B cell (primary cell): Measurements from ENCODE around the gene BSG. TPM values are rescaled to one million over a fixed set of nuclear protein-coding genes. Genes with fewer than 3 reads are reported as not detected.

ENCODE experiments used
- ATAC-seq: fragments of 200-7000 bp; cut with Tn5 transposase; one replicate; pipeline ENCODE4 v1.10.0; 2021; ENCODE audit warnings: low read depth, mild to moderate bottlenecking, moderate number of reproducible peaks, moderate library complexity
- CTCF ChIA-PET: fragments of 350-600 bp; sonication (Branson Sonifier 250); formaldehyde crosslinking; loops from one replicate; lab custom pipeline; 2021; ENCODE audit warnings: antibody characterized with exemption, inconsistent platforms; lab: Charles Lee
- POLR2A ChIA-PET: fragments of 350-600 bp; sonication (Branson Sonifier 250); formaldehyde crosslinking; loops from one replicate; lab custom pipeline; 2021; ENCODE audit warnings: antibody characterized with exemption; lab: Charles Lee
- DNase-seq: peaks from one replicate; pipeline ENCODE4 v3.0.0; 2013
- H2AFZ ChIP-seq: 2 replicates; pipeline ENCODE4 v1.6.1; 2012; ENCODE audit warnings: mild to moderate bottlenecking, low read depth, low read length; ENCODE audit not compliant: insufficient read depth, poor library complexity, severe bottlenecking
- H3K27ac ChIP-seq, 2 donors: 1 replicate in 1 of 2; 2 replicates in 1 of 2; pipeline ENCODE4 v1.5.1; 2012 to 2013; ENCODE audit warnings: low read length in 2 of 2, mild to moderate bottlenecking in 2 of 2, moderate library complexity in 1 of 2
- H3K27me3 ChIP-seq, 4 experiments: fragments of 200-600 bp in 1 of 4; sonication (generic) in 1 of 4; replicated peaks in 1 of 4; 1 replicate in 2 of 4; 2 replicates in 2 of 4; pipeline versions ENCODE4 v1.6.1 to v1.7.0; 2013 to 2016; ENCODE audit warnings: low read length in 3 of 4, mild to moderate bottlenecking in 2 of 4, mixed read lengths in 1 of 4, moderate library complexity in 1 of 4; ENCODE audit not compliant: insufficient read depth in 4 of 4, control insufficient read depth in 3 of 4; ENCODE audit errors: control extremely low read depth in 1 of 4
- H3K36me3 ChIP-seq, 2 experiments: replicated peaks in 1 of 2; 1 replicate in 1 of 2; 2 replicates in 1 of 2; pipeline versions ENCODE4 v1.6.1 to v1.7.1; 2013; ENCODE audit warnings: low read length in 1 of 2; ENCODE audit not compliant: insufficient read depth in 2 of 2, control insufficient read depth in 1 of 2; ENCODE audit errors: control extremely low read depth in 1 of 2, extremely low read depth in 1 of 2
- H3K4me1 ChIP-seq, 2 donors: fragments of 200-600 bp in 1 of 2; sonication (generic) in 1 of 2; 1 replicate in 1 of 2; 2 replicates in 1 of 2; pipeline versions ENCODE4 v1.5.1 to v1.6.1; 2013 to 2017; ENCODE audit warnings: low read length in 2 of 2; ENCODE audit not compliant: control insufficient read depth in 2 of 2, insufficient read depth in 2 of 2
- H3K4me2 ChIP-seq: replicated peaks from 2 replicates; pipeline ENCODE3; 2012; ENCODE audit warnings: mild to moderate bottlenecking, low read depth, low read length; ENCODE audit not compliant: poor library complexity, severe bottlenecking
- H3K4me3 ChIP-seq, 5 experiments: fragments of 200-600 bp in 1 of 5; sonication (generic) in 1 of 5; 1 replicate in 3 of 5; 2 replicates in 2 of 5; pipeline versions ENCODE4 v1.5.1 to v1.7.0; 2011 to 2016; ENCODE audit warnings: low read length in 4 of 5, mild to moderate bottlenecking in 4 of 5, low read depth in 2 of 5, control low read depth in 1 of 5, moderate library complexity in 1 of 5; ENCODE audit not compliant: insufficient read depth in 1 of 5; ENCODE audit errors: control extremely low read depth in 1 of 5, extremely low read depth in 1 of 5
- H3K79me2 ChIP-seq: fragments of 200-600 bp; sonication (generic); one replicate; pipeline ENCODE4 v1.6.0; 2016; ENCODE audit warnings: low read length; ENCODE audit not compliant: control insufficient read depth, insufficient read depth
- H3K9ac ChIP-seq: fragments of 200-600 bp; sonication (generic); 2 replicates; pipeline ENCODE4 v1.6.1; 2017; ENCODE audit warnings: mild to moderate bottlenecking, low read length, moderate library complexity
- H3K9me3 ChIP-seq, 3 donors: one replicate each; pipeline versions ENCODE4 v1.6.1 to v1.7.1; 2013; ENCODE audit warnings: low read length in 2 of 3; ENCODE audit not compliant: control insufficient read depth in 2 of 3, insufficient read depth in 1 of 3; ENCODE audit errors: control extremely low read depth in 1 of 3
- H4K20me1 ChIP-seq: 2 replicates; pipeline ENCODE4 v1.6.0; 2012; ENCODE audit warnings: mild to moderate bottlenecking, low read length; ENCODE audit not compliant: insufficient read depth, control insufficient read depth, poor library complexity, severe bottlenecking
- H3K27ac Mint-ChIP-seq: one replicate; pipeline ENCODE4 v1.8.0; 2021; ENCODE audit warnings: mixed read lengths
- H3K27me3 Mint-ChIP-seq: one replicate; pipeline ENCODE4 v1.8.0; 2021; ENCODE audit warnings: mixed read lengths
- H3K4me1 Mint-ChIP-seq: one replicate; pipeline ENCODE4 v1.8.0; 2021; ENCODE audit warnings: mixed read lengths
- H3K4me3 Mint-ChIP-seq: one replicate; pipeline ENCODE4 v1.8.0; 2021; ENCODE audit warnings: mixed read lengths
- H3K9me3 Mint-ChIP-seq: one replicate; pipeline ENCODE4 v1.8.0; 2022; ENCODE audit warnings: mixed read lengths; ENCODE audit not compliant: insufficient read depth
- EZH2 ChIP-seq: IDR thresholded peaks from 2 replicates; pipeline ENCODE4 v1.6.1; 2012; ENCODE audit warnings: borderline replicate concordance, low read depth, mild to moderate bottlenecking, moderate library complexity, low read length; ENCODE audit not compliant: insufficient read depth, poor library complexity, severe bottlenecking
- WGBS: methylation state at CpG from one replicate; pipeline ENCODE4 v1.1.5; 2013; ENCODE audit warnings: missing lambda C conversion rate; ENCODE audit not compliant: insufficient coverage; 5-methylcytosine and 5-hydroxymethylcytosine counted together
- intact Hi-C: fragments of 100-400 bp; cut with micrococcal nuclease; formaldehyde crosslinking; loops from one replicate; pipeline ENCODE4 v1.10.0; 2022
- polyA plus RNA-seq: library from polyadenylated mRNA; depleted of rRNA; stranded (reverse); fragments of >200 nt; gene quantifications from 2 replicates; pipeline ENCODE4 v1.2.3, GENCODE V29; 2012
- total RNA-seq, 2 donors: library from RNA; stranded (reverse); fragments of 120-200 nt in 1 of 2; gene quantifications; 1 replicate in 1 of 2; 2 replicates in 1 of 2; pipeline versions ENCODE4 v1.2.3 to v1.2.4, GENCODE V29; 2013 to 2022
- TF ChIP-seq, protein P1 (sequence below): fragments of 200-600 bp; IDR thresholded peaks from one replicate; pipeline ENCODE4 v1.8.0; 2022; ENCODE audit warnings: antibody characterized with exemption, mild to moderate bottlenecking

The BSG gene
- total and polyA plus RNA-seq, 2 donors (not counting 1 experiment from before 2014, with no cell fraction given): 82.1 to 131 TPM

DNA sequence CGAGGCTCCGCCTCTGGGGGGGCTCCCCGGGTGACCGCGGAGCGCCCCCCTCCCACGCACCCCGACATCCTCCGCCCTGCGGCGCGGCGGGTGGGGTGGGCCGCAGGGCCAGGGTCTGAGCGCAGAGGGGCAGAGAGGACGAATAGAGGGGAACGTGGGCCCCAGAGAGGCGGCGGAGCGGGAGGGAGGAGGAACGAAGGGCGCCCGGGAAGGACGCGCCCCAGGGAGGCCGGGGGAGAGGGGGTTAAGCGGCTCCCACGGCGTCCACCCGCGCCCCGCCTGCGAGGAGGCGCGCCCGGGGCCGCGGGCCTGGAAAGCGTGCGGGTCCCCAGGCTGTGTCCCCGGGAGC is 18.3 kb downstream of the BSG start:
- peaks cover 21% of the 10 kb centered on the region for H3K27me3 Mint-ChIP-seq
- ChIA-PET POLR2A (no interaction called here), CTCF (no interaction called here)
- WGBS: 17% methylated on average over 34 of the region's 41 CpGs
- Histone ChIP-seq H3K27ac (no peak overlapping the region), H4K20me1 (no peaks in the 10 kb centered on the region), H3K4me2 (peak overlapping the region; percentile 66), H3K4me3 (no peak overlapping the region), H2AFZ (no peak overlapping the region), H3K36me3 (no peaks in the 10 kb centered on the region), H3K9ac (no peak overlapping the region), H3K27me3 (peaks cover 0 to 50% (median 21%) of the 10 kb centered on the region in 4 experiments), H3K79me2 (no peaks in the 10 kb centered on the region), H3K9me3 (peaks cover 0 to 14% (median 0%) of the 10 kb centered on the region in 3 donors), H3K4me1 (peaks cover 17% of the 10 kb centered on the region in 2 donors)
- H3K9me3 Mint-ChIP-seq: no peaks in the 10 kb centered on the region
- peaks cover 15% of the 10 kb centered on the region for H3K4me1 Mint-ChIP-seq
- DNase-seq (no peak), ATAC-seq (no peak)
- intact Hi-C loops: no loop called here
- no peak overlapping the region for H3K27ac Mint-ChIP-seq
- no peak for TF ChIP-seq EZH2
- TF ChIP-seq, protein P1, sequence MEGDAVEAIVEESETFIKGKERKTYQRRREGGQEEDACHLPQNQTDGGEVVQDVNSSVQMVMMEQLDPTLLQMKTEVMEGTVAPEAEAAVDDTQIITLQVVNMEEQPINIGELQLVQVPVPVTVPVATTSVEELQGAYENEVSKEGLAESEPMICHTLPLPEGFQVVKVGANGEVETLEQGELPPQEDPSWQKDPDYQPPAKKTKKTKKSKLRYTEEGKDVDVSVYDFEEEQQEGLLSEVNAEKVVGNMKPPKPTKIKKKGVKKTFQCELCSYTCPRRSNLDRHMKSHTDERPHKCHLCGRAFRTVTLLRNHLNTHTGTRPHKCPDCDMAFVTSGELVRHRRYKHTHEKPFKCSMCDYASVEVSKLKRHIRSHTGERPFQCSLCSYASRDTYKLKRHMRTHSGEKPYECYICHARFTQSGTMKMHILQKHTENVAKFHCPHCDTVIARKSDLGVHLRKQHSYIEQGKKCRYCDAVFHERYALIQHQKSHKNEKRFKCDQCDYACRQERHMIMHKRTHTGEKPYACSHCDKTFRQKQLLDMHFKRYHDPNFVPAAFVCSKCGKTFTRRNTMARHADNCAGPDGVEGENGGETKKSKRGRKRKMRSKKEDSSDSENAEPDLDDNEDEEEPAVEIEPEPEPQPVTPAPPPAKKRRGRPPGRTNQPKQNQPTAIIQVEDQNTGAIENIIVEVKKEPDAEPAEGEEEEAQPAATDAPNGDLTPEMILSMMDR: no peak
- no peak overlapping the region for H3K4me3 Mint-ChIP-seq

DNA sequence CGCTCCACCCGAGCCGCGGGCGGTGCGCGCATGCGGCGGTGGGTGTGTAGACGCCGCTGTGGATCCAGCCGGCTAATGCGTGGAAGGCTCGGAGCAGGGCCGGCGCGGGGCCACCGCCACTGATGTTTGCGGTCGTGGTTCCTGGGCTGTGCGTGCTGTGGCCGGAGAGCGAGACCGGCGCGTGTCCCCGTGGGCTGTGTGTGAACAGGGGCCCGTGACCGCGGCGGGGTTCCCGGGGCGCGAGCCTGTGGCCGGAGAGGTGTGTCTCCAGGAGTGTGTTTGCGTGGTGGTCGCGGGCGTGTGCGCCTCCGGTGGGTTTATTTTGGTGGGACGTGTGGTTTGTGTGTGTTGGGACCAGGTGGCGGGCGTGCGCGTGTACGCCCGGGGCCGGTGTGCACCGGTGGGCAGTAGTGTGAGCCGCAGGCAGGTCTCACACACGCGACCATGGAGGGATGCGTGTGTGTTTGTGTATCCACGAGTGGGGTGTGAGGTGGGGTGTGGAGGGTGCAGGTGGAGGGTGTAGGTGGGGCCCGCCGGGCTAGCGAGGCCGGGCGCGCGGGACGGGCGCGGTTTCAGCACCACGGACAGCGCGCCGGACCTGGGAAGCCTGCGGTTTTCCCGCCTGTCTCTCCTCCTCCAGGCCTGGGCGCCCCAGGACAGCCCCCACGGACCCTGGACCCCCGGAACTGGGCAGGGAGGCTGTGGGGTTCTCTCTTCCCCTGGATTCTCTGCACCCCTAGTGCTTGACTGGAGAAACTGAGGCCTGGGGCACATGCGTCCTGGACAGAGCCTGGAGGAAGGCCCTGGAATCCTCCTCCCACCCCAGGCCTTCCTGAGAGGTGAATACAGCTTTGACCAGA is 18.9 kb downstream of the BSG start:
- H3K27ac ChIP-seq: no peak overlapping the region
- peaks cover 0 to 52% (median 19%) of the 10 kb centered on the region in 4 experiments for H3K27me3 ChIP-seq
- CTCF ChIA-PET: no interaction called here
- peaks cover 0 to 14% (median 0%) of the 10 kb centered on the region in 3 donors for H3K9me3 ChIP-seq
- H3K4me1 Mint-ChIP-seq: peaks cover 15% of the 10 kb centered on the region
- intact Hi-C loops: no loop called here
- H3K27ac Mint-ChIP-seq: no peak overlapping the region
- no peak overlapping the region for H3K4me3 ChIP-seq
- H3K4me2 ChIP-seq: peak overlapping the region; percentile 66
- no peak overlapping the region for H3K9ac ChIP-seq
- TF ChIP-seq, protein P1: no peak
- TF ChIP-seq EZH2: no peak
- WGBS: 41% methylated on average over 72 of the region's 75 CpGs
- H3K79me2 ChIP-seq: no peaks in the 10 kb centered on the region
- DNase-seq (no peak), ATAC-seq (no peak)
- H4K20me1 ChIP-seq: no peaks in the 10 kb centered on the region
- H3K36me3 ChIP-seq: no peaks in the 10 kb centered on the region
- POLR2A ChIA-PET: no interaction called here
- H3K4me3 Mint-ChIP-seq: peak overlapping the region; percentile 47
- H2AFZ ChIP-seq: no peak overlapping the region
- H3K27me3 Mint-ChIP-seq: peaks cover 20% of the 10 kb centered on the region
- H3K4me1 ChIP-seq: peaks cover 17% of the 10 kb centered on the region in 2 donors
- no peaks in the 10 kb centered on the region for H3K9me3 Mint-ChIP-seq
